ENCODE results near the gene CACNA1H.
A peak's percentile ranks its signal among the peaks of the same experiment; 100 is the strongest.
"Not testable (repeated sequence)": the region's sequence is repeated elsewhere in the genome, so short reads cannot be mapped to it uniquely, and the experiment has no call there.

CACNA1H gene

DNA sequence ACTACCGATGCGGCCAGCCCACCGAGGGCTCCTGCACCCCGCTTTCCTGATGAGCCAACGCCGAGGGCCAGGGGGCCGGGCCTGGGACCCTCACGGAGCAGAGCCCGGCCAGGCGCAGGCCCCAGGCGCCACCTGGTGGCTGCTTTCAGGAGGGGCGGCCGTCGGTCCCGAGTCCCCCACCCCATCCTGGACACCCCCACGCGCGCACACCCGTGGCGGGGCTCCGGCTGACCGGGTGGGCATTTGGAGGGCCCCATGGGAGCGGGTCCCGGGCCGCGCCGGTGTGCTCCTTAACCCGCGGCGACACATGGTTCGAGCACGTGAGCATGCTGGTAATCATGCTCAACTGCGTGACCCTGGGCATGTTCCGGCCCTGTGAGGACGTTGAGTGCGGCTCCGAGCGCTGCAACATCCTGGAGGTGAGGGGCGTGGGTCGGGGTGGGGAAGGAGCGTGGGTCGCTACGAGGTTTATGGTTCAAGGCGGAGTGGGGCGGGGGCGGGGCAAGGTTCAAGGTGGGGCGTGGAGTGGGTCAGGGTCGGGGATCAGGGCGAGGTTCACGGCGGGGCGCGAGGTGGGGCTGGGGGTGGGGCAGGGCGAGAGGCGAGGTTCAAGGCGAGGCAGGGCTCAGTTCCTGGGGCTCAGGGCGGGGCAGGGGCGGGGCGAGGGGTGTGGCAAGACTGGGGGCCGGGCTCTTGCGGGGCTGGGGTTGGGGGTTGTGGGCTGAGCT lies 41.9 kb downstream of the CACNA1H start:
- DNase-seq = peak; percentile 8

DNA sequence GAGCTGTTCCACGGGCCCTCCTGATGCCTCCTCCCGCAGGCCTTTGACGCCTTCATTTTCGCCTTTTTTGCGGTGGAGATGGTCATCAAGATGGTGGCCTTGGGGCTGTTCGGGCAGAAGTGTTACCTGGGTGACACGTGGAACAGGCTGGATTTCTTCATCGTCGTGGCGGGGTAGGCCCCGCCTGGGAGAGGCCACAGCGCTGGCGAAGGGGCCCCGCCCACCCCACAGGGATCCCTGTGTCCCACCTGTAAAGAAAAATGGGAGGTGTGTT lies 42.4 kb downstream of the CACNA1H start:
- no peak for DNase-seq

DNA sequence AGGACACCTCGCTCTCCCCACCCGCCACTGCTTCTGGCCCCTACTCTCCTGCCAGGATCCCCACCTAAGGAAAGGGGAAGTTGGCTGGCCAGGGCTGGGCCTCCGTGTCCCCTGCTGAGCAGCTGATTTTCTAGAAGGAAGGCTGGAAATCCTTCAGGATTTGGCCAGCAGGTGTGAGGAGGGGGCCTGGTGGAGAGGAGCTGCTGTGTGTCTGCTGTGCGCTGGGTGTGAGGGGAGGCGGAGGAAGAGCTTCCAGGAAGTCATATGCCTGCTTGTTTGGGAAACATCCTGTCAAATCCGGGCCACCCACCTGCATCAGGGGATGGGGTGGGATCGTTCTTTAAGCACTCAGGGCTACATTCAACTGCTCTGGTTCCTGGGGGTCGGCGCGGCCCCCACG lies 43.6 kb downstream of the CACNA1H start:
- no peak for DNase-seq

DNA sequence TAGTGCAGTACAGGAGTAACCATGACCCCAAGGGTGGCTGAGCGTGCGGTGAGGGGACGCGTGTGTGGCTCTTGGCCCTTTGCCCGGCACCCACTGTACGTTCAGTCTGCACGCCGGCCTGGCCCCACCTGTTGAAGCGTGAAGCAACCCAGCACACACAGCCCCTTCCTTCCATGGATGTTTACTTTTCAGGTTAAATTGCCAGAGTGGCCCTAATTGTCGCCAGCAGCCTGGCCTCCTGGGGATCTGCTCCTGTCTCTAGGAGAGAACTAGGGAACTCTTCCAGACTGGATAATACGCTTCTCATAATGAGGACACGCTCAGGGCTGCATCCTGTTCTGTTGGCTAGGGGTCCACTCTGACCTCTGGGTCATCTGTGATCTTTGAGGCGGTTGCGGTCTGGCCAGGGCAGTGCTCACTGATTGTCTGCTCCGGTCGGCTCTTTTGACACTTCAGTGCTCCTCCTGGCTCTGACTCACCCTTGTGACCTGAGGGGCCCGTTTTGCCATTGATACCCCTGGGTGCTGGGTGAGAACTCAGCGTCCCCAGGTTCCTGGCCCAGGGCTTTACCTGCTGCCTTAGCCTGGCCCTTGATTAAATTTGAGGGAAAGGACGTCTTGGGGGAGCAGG lies 44.4 kb downstream of the CACNA1H start:
- DNase-seq = no peak

DNA sequence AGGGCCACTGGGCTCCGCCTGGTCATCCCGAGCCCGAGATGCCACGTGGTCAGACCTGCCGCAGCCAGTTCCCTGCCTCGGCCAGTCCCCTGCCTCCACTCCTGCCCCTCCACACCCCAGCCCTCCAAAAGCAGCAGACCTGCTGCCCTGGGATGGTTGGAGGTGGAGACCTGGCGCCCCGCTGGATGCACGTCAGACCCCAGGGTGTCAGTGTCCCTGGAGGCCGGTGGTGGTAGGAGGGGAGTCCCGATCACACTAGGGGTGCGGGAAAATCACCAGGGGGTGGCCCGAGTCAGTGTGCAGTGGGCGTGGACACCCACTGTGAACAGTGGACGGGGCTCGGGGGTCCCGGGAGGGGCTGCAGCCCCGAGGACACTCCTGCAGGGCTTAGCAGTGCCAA lies 45.3 kb downstream of the CACNA1H start:
- no peak for DNase-seq

DNA sequence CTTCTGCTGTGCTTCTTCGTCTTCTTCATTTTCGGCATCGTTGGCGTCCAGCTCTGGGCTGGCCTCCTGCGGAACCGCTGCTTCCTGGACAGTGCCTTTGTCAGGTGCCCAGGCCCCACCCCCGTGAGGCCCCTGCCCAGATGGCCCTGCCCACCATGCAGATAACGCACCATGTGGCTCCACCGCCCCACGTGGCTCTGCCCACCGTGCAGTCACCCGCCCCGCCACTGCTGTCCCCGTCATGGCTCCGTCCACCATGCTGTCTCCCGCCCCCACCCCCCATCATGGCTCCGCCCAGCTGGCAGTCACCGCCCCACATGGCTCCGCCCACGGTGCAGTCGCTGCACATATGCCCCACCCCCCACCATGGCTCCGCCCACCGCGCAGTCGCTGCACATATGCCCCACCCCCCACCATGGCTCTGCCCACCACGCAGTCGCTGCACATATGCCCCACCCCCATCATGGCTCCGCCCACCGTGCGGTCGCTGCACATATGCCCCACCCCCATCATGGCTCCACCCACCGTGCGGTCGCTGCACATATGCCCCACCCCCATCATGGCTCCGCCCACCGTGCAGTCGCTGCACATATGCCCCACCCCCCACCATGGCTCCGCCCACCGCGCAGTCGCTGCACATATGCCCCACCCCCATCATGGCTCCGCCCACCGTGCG lies 45.9 kb downstream of the CACNA1H start:
- DNase-seq = not testable (repeated sequence)

DNA sequence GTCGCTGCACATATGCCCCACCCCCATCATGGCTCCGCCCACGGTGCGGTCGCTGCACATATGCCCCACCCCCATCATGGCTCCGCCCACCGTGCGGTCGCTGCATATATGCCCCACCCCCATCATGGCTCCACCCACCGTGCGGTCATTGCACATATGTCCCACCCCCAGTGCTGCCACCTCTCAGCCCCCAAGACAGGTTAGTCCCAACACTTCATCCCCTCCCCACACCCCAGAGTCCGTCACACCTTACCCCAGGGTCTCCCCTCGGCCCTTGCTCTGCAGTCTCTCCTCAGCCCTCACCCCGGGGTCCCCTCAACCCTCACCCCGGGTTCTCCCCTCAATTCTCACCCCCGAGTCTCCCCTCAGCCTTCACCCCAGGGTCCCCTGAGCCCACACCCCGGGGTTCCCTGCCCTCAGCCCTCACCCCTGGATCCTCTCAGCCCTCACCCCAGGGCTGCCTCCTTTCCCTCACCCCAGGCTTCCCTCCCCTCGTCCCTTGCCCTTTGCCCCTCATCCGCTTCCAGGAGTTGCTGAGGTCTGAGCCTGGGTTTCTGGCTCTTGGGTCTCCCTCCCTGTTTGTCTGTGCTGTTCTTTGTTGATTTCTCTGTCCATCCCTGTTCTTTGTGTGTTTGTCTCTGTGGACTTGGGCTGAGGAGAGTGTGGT lies 46.6 kb downstream of the CACNA1H start:
- no peak for DNase-seq

DNA sequence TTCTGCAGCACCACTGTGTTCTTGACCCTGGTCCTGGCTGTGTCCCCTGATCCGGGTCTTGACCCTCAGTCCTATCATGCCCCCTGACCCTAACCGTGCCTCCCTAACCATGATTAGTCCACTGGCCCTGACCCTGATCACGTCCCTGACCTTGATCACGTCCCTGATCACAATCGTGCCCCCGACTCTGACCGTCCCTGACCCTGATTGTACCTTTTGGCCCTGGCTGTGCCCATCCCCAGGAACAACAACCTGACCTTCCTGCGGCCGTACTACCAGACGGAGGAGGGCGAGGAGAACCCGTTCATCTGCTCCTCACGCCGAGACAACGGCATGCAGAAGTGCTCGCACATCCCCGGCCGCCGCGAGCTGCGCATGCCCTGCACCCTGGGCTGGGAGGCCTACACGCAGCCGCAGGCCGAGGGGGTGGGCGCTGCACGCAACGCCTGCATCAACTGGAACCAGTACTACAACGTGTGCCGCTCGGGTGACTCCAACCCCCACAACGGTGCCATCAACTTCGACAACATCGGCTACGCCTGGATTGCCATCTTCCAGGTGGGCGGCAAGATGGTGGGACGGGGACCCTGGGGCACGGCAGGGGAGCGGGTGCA lies 47.2 kb downstream of the CACNA1H start:
- DNase-seq = no peak

DNA sequence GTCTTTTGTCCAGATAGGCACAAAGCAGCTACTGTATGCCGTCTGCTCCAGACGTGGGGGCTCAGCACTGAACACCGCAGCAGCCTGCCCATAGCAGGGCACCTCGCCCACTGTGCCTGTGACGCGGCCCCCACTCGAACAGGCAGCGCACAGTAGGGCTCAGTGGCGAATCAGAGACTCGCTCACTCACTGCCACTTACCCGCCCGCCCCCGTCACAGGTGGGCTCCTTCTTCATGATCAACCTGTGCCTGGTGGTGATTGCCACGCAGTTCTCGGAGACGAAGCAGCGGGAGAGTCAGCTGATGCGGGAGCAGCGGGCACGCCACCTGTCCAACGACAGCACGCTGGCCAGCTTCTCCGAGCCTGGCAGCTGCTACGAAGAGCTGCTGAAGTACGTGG lies 48.5 kb downstream of the CACNA1H start:
- no peak for DNase-seq

DNA sequence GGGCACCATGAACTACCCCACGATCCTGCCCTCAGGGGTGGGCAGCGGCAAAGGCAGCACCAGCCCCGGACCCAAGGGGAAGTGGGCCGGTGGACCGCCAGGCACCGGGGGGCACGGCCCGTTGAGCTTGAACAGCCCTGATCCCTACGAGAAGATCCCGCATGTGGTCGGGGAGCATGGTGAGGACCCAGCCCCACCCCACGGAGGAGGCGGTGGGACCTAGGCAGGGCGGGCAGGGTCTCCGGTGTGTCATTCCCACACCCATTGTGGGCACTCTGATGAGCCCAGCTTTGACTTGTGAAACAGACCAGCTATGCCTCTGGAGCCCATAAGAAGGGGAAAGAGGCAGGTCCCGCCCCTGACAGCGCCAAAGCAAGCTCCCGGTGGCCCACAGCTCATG lies 49.4 kb downstream of the CACNA1H start:
- no peak for DNase-seq

DNA sequence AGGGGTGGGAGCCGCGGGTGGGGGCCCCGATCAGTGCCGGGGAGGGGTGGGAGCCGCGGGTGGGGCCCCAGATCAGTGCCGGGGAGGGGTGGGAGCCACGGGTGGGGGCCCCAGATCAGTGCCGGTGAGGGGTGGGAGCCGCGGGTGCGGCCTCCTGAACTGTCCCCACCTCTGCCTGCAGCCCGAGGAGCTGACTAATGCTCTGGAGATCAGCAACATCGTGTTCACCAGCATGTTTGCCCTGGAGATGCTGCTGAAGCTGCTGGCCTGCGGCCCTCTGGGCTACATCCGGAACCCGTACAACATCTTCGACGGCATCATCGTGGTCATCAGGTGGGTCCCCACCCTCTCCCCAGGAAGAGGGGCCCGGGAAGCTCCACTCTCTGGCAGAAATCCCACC lies 52.0 kb downstream of the CACNA1H start:
- no peak for DNase-seq

DNA sequence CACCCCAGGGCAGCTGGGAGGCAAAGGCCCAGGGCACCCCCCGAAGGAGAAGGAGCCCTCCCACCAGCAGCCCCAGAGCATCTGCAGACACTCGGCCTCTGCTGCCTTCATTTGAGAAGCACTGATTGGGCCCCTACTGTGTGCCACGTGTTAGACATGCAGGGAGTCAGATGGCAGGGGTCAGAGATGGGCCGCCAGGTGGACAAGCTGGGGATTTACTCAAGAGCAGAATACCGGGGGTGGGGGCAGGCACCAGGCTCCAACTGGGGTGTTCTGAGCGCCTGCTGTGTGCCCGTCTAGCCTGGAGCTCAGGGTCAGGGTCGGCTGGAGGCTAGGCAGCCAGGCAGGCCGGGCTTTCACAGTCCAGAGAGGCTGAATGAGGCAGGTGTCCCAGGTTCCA lies 53.4 kb downstream of the CACNA1H start:
- no peak for DNase-seq

DNA sequence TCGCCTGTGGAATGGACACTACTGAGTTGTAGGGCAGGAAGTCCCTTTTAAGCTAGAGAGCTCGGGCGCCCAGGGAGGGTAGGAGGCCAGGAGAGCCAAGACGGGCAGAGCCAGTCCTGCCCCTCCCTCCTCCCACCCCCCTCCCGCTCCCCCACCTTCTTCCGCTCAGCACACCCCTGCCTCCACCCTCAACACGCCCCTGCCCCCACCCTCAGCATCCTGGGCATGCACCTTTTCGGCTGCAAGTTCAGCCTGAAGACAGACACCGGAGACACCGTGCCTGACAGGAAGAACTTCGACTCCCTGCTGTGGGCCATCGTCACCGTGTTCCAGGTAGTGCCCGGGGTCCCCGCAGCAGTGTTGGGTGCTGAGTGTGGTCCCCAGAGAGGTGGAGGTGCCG lies 53.9 kb downstream of the CACNA1H start:
- peak; percentile 27 for DNase-seq

DNA sequence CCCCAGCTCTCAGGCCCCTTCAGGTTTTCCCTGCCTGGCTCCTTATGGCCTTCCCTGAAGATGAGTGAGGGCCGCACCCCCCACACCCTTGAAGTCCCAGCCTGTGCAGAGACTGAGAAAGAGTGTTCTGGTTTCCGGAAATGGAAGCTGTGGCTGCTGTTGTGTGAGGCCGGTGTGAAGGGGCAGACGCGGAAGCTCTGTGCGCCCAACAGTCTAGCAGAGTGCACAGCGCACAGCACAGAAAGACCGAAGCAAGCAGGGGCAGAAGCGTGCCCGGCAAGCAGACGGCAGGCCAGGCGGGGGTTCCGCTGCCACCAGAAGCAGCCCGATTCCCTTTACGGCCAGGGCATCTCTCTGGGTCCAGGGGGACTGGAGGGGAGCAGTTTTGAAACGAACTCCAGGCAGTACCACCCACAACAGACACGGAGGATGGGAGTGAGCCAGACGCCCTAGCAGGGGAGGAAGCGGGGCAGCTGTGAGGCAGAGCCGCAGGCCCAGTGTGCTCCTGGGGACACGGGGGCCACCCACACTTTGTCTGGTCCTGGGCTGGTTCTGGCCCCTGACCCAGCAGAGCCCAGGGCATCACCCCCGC lies 55.4 kb downstream of the CACNA1H start:
- DNase-seq = peak; percentile 14

DNA sequence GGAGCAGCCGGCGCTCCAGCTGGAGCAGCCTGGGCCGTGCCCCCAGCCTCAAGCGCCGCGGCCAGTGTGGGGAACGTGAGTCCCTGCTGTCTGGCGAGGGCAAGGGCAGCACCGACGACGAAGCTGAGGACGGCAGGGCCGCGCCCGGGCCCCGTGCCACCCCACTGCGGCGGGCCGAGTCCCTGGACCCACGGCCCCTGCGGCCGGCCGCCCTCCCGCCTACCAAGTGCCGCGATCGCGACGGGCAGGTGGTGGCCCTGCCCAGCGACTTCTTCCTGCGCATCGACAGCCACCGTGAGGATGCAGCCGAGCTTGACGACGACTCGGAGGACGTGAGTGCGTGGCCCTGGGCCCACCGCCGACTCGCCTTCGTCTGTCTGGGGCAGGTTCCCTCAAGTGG lies 56.2 kb downstream of the CACNA1H start:
- no peak for DNase-seq

DNA sequence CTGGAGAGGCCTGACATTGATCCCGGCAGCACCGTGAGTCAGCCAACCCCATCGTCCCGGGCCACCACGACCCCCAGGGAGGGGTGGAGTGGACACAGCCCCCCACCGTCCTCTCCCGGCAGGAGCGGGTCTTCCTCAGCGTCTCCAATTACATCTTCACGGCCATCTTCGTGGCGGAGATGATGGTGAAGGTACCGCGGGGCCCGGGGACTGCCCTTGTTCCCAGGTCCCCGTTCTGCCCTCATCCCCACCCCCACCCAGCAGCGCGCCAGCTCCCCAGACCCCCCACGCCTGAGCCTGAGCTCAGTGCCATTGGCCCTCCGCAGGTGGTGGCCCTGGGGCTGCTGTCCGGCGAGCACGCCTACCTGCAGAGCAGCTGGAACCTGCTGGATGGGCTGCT lies 57.6 kb downstream of the CACNA1H start:
- DNase-seq = no peak

DNA sequence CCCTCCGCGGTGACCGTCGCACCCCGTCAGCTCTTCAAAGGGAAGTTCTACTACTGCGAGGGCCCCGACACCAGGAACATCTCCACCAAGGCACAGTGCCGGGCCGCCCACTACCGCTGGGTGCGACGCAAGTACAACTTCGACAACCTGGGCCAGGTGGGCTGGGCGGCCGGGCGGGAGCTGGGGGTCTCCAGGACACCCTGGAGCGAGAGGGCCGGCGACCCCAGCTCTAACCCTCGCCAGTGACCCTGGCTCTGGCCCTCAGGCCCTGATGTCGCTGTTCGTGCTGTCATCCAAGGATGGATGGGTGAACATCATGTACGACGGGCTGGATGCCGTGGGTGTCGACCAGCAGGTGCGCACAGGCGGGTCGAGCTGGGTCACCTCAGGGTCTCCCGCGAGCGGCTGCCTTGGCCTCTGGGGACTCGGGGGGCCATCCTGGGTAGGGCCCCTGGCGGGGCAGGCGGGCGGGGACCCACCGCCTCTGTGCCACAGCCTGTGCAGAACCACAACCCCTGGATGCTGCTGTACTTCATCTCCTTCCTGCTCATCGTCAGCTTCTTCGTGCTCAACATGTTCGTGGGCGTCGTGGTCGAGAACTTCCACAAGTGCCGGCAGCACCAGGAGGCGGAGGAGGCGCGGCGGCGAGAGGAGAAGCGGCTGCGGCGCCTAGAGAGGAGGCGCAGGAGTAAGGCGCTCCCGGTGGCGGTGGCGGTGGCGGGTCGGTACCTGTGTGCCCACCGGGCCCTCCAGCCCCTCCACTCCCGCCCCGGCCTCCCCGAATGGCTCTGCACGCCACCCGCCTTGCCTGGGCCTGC lies 58.8 kb downstream of the CACNA1H start:
- no peak for DNase-seq

DNA sequence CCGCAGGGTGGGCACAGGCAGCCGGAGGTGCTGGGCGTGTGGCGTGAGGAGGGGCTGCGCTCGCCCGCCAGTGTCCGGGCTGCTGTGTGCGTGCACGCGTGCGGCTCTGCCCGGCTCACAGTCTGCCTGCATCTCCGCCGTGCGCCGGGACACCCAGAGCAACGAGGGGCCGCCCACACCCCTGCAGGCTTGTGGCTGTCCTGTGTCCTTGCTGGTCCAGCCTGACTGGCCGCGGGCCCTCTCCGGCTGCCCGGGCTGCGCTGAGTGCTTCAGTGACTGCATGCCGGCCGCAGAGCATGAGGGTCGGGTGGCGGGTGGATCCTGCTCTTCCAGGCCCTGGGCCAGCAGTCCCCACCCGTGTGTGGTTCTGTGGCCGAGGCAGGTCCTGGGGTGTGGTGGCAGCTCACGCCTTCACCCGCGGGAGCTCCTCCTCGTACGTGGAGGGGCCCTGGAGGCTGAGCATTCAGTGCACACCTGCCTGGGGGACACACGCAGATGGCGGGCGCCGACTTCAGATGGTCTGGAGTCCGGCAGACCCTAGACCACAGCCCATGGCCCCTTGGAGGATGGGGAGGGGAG lies 59.8 kb downstream of the CACNA1H start:
- DNase-seq = no peak

DNA sequence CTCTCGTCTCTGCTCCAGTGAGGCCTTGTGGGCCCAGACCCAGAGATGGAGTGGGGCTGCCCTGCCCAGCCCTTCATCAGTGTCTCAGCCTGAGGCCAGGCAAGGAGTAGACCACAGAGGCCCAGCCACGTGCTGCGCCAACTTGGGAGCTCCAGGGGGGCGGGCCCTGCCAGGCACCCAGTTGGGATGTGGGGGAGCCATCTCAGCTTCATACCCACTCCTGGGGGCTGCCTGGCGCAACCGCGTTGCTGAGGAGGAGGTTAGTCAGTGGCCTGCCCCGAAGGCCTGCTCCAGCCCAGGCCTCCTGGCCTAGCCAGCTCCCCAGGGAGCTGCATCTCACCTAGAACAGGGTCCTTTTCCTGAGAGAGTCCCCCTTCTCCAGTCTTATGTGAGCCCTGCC lies 60.3 kb downstream of the CACNA1H start:
- DNase-seq = no peak

DNA sequence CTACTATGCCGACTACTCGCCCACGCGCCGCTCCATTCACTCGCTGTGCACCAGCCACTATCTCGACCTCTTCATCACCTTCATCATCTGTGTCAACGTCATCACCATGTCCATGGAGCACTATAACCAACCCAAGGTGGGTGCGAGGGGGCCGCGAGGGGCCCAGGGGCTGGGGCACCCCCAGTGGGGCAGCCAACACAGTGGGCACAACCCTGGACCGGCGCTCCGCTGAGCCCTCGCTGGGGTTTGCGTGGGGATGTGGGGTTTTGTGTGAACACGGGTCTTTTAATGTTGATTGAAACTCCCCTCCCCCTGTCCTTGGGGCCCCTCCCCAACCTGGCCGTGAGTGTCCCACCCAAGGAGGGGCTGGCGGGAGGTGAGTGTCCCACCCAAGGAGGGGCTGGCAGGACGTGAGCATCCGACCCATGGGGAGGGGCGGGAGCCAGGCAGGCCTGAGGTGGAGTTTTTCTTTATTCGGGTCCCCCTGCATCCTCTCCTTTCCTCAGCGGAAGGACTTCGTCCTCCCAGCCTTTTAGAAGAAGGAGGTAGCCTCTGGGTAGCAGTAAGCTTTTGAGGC lies 61.0 kb downstream of the CACNA1H start:
- DNase-seq = no peak

DNA sequence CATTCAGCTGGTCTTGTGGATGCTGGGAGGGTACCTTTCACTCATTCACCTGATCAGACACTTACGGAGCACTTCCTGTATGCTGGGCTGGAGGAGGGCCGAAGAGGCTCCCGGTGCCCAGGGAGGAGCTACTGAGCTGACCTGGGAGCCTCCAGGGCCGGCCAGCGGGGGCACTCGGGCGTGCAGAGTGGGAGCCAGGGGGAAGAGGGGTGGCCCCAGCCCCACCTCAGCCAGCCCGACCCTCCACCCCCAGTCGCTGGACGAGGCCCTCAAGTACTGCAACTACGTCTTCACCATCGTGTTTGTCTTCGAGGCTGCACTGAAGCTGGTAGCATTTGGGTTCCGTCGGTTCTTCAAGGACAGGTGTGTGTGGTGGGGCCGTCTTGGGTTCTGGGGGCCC lies 61.8 kb downstream of the CACNA1H start:
- no peak for DNase-seq
